Left renal pelvis (tissue), 4 donors: ENCODE results near the gene PIK3AP1. TPM values are rescaled to one million over a fixed set of nuclear protein-coding genes. Genes with fewer than 3 reads are reported as not detected.
"Not testable (repeated sequence)": the region's sequence is repeated elsewhere in the genome, so short reads cannot be mapped to it uniquely, and the experiment has no call there.

Source experiments
- DNase-seq, 4 donors: peaks; one replicate each; pipeline ENCODE4 v3.0.0-alpha.2; 2013; ENCODE audit warnings: low read depth in 4 of 4, low spot score in 3 of 4
- polyA plus RNA-seq, 4 donors: library from polyadenylated mRNA; unstranded; fragments of 120-200 nt; gene quantifications; one replicate each; pipeline ENCODE4 v1.2.1, GENCODE V29; 2013; ENCODE audit not compliant: insufficient read length in 4 of 4

Gene PIK3AP1, protein sequence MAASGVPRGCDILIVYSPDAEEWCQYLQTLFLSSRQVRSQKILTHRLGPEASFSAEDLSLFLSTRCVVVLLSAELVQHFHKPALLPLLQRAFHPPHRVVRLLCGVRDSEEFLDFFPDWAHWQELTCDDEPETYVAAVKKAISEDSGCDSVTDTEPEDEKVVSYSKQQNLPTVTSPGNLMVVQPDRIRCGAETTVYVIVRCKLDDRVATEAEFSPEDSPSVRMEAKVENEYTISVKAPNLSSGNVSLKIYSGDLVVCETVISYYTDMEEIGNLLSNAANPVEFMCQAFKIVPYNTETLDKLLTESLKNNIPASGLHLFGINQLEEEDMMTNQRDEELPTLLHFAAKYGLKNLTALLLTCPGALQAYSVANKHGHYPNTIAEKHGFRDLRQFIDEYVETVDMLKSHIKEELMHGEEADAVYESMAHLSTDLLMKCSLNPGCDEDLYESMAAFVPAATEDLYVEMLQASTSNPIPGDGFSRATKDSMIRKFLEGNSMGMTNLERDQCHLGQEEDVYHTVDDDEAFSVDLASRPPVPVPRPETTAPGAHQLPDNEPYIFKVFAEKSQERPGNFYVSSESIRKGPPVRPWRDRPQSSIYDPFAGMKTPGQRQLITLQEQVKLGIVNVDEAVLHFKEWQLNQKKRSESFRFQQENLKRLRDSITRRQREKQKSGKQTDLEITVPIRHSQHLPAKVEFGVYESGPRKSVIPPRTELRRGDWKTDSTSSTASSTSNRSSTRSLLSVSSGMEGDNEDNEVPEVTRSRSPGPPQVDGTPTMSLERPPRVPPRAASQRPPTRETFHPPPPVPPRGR
- polyA plus RNA-seq, result 1 to 10 TPM; 4.5 to 5.2 (median 4.7) TPM

- peak in 1 of 4 donors; percentile 14 for DNase-seq
Observed at GRCh38 chr10:96720422-96721206, at the start of gene PIK3AP1. PIK3AP1 (minus strand) TSS chr10:96720514; CDS start chr10:96720394, 120 bp downstream.

- no peak for DNase-seq
Observed at GRCh38 chr10:96768136-96768535, 47.8 kb upstream of the PIK3AP1 start.

- DNase-seq, result no peak
Observed at GRCh38 chr10:96767611-96768010, 47.3 kb upstream of the PIK3AP1 start.

GRCh38 chr10:96765406-96766240, 45.3 kb upstream of the PIK3AP1 start:
- DNase-seq, result peak in 3 of 4 donors; percentile 5 to 29 (median 5)

DNA sequence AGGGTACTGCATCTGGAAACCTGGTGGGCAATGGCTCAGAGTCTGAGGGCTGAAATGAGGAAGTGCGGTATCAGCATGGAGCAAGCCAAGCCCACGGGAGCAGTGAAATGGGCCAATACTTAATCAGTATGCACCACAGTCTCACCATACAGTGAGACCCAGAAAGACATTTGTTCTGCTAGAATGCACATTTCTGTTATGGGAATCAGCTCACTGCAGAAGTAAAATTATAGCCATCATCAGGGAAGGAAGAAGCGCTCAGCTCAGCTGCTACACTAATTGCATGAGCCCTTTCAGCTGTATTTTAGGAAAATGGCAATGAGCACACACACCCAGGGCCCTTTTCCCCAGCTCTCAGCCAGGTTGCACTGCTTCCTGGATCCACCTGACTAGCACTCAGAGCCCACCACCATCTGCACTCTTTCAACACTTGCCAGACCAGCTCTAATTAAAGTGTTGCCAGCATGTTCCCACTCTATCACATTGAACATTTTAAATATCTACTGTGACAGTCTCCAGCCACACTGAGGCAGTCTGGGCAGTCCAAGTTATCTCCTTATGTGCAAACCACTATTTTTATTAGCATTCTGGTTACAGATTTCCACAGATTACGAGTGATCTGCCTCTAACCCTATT, 44.2 kb upstream of the PIK3AP1 start:
- no peak for DNase-seq

DNA sequence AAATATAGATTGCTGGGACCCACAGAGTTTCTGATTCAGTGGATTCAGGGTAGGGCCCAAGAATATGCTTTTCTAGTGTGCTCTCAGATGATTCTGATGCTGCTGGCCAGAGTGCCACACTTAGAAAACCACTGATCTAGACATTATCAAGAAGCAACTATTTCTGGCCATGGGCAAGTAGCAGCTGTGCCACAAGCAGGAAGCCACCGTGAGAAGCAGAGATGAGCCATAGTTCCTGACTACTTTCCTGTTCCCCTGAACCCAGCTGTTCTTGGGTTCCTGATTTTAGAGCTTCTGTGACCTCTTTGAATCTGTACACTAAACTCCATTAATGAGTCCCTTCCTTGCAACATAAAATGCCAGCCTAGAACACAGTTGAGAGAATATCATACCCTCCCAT, 38.1 kb upstream of the PIK3AP1 start:
- no peak for DNase-seq

- DNase-seq, result no peak
Observed at GRCh38 chr10:96756111-96756903, 36.0 kb upstream of the PIK3AP1 start.

- DNase-seq, result no peak
Observed at GRCh38 chr10:96753956-96754355, 33.6 kb upstream of the PIK3AP1 start.

DNA sequence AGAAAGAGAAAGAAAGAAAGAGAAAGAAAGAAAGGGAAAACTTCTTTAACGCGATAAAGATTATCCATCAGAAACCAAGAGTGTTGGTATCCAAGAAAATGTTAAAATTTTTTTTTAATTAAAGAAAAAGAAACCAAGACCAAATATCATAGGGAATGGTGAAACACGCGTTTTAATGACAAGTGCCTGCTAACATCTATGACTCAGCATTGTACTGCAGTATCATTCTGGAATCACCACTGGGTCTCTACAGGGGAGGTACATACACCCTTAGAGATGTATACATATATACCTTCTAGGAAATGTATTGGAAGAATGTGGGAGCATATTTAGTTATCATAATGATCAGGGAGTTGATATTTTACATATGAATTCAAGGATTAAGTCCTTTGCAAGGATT, 32.1 kb upstream of the PIK3AP1 start:
- no peak for DNase-seq

- not testable (repeated sequence) for DNase-seq
Observed at GRCh38 chr10:96750316-96750715, 30.0 kb upstream of the PIK3AP1 start.

DNA sequence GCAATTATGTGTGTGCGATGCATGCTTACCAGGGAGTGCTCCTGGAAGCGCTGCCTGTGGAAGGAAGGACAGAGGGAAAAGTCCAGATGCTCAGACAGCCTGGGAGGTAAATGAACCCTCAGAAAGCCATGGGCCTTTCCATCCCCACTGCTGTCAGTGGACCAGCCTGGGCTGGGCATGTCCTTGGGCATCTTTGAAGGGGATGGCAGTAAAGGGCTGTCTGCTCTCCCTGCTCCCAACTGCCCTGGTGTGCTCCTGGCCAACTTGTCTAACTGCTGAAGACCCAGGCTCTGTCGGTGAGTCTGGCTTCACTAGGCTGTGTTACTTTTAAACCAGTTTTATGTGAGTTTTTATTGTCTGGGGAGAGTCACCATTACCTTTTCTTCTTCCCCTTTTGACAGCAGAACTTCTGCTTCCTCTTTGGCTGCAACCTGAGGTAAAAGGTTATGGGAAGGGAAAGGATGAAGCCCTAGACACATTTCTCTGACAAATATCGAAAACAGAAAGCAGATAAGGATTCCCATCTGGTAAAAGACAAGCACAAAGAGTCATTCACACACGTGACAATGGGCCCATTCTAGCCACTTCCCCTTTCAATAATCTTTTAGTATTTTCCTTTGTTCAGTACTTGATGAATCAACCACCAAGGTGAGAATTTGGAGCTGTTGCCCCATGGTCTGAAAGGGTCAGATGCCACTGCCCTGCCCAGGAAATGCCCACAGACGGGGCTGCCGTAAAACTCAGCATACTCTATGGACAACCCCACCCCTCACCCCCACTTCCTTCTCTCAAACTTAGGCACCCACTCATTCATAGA, 27.6 kb upstream of the PIK3AP1 start:
- DNase-seq, result no peak

GRCh38 chr10:96746503-96746902, 26.2 kb upstream of the PIK3AP1 start:
- no peak for DNase-seq

DNA sequence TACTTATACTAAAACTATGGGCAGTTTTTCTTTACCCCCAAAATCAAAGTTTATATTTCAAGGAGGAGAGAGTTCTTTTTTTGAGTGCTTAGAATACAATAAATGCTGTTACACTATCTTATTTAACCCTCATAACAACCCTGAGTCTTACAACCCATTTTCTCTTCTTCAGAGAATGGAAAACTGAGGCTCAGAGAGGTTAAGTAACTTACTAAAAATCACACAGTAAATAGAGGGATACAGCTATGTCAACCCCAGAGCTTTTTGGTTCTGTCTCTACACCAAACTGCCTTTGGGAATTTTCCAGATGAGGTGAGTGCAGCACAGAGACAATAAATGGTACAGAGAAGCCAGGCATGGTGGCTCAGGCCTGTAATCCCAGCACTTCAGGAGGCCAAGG, 25.6 kb upstream of the PIK3AP1 start:
- no peak for DNase-seq

DNA sequence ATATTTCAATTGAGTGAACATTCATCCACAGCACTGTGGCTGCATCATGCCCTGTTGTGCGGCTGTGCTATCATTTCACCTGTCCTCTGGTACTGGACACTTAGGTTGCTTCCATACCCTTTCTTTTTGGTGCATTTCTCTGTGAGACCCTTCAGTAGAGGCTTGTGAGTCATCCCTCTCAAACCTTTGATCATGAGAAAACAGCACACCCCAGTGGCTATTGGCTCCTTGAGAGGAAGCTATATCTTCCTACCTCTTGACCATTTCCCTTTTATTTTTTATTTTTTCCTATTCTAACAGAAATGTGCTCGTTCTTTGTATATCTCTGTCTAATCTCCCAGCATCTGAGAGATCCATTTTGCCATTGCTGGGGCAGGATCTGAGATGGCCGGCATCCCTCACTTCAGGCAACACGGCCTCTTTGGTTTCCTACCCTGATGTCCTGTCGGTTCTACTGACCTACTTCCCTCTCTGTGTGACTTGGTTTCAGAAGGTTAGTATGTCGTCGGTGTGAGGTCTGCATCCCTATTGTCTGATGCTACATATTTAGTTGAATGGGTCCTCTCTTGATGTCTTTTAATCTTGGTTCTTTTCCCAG, 23.8 kb upstream of the PIK3AP1 start:
- no peak for DNase-seq

- DNase-seq, result not testable (repeated sequence)
Observed at GRCh38 chr10:96741557-96741956, 21.2 kb upstream of the PIK3AP1 start.

- DNase-seq, result no peak
Observed at GRCh38 chr10:96740579-96741281, 20.4 kb upstream of the PIK3AP1 start.

- no peak for DNase-seq
Observed at GRCh38 chr10:96740141-96740540, 19.8 kb upstream of the PIK3AP1 start.
